HepG2 (cell line): ENCODE measurements around the gene CST3. TPM values are rescaled to one million over a fixed set of nuclear protein-coding genes. Genes with fewer than 3 reads are reported as not detected.

Source experiments
- BRD4 ChIP-seq: sonication (generic); formaldehyde crosslinking; IDR thresholded peaks from 2 replicates; pipeline ENCODE4 v1.4.0; 2020; ENCODE audit warnings: missing genetic modification reagents
- ELF1 ChIP-seq: sonication (generic); formaldehyde crosslinking; IDR thresholded peaks from 2 replicates; pipeline ENCODE4 v1.4.0; 2020; ENCODE audit warnings: missing genetic modification reagents
- ETV6 ChIP-seq: sonication (generic); formaldehyde crosslinking; conservative IDR thresholded peaks from 2 replicates; pipeline ENCODE4 v1.4.0; 2020; ENCODE audit warnings: missing genetic modification reagents
- HNF4A ChIP-seq: sonication (generic); formaldehyde crosslinking; IDR thresholded peaks from 2 replicates; pipeline ENCODE4 v1.4.0; 2020; ENCODE audit warnings: missing genetic modification reagents
- JUN ChIP-seq: sonication (generic); formaldehyde crosslinking; IDR thresholded peaks from 2 replicates; pipeline ENCODE4 v1.4.0; 2020; ENCODE audit warnings: mild to moderate bottlenecking, missing genetic modification reagents
- MTF1 ChIP-seq: sonication (generic); formaldehyde crosslinking; IDR thresholded peaks from 2 replicates; pipeline ENCODE4 v1.5.0; 2020; ENCODE audit warnings: missing genetic modification reagents
- NCOA5 ChIP-seq: sonication (generic); formaldehyde crosslinking; IDR thresholded peaks from 2 replicates; pipeline ENCODE4 v1.4.0; 2020; ENCODE audit warnings: missing genetic modification reagents
- PPARG ChIP-seq: conservative IDR thresholded peaks from 2 replicates; pipeline ENCODE4 v1.6.1; 2016; ENCODE audit warnings: missing biosample characterization, missing genetic modification reagents
- SMYD3 ChIP-seq: sonication (generic); formaldehyde crosslinking; IDR thresholded peaks from 2 replicates; pipeline ENCODE4 v1.8.1; 2023; ENCODE audit warnings: mild to moderate bottlenecking, missing genetic modification reagents
- ZBTB20 ChIP-seq: sonication (generic); formaldehyde crosslinking; IDR thresholded peaks from 2 replicates; pipeline ENCODE4 v1.8.1; 2023; ENCODE audit warnings: missing genetic modification reagents, low read depth, mild to moderate bottlenecking, borderline replicate concordance
- ZEB1 ChIP-seq: IDR thresholded peaks from 2 replicates; pipeline ENCODE4 v1.6.1; 2012; ENCODE audit warnings: mild to moderate bottlenecking, low read depth, inconsistent platforms; ENCODE audit not compliant: insufficient replicate concordance
- ZNF10 ChIP-seq: sonication (generic); formaldehyde crosslinking; IDR thresholded peaks from 2 replicates; pipeline ENCODE4 v1.4.0; 2020; ENCODE audit warnings: mild to moderate bottlenecking, low read depth, missing genetic modification reagents, borderline replicate concordance
- ZNF124 ChIP-seq: sonication (generic); formaldehyde crosslinking; IDR thresholded peaks from 2 replicates; pipeline ENCODE4 v1.4.0; 2020; ENCODE audit warnings: missing genetic modification reagents
- ZNF143 ChIP-seq: sonication (generic); formaldehyde crosslinking; IDR thresholded peaks from 2 replicates; pipeline ENCODE4 v1.4.0; 2020; ENCODE audit warnings: missing genetic modification reagents
- ZNF383 ChIP-seq: sonication (generic); formaldehyde crosslinking; IDR thresholded peaks from 2 replicates; pipeline ENCODE4 v1.4.0; 2020; ENCODE audit warnings: missing genetic modification reagents, mild to moderate bottlenecking, borderline replicate concordance
- ZNF460 ChIP-seq: sonication (generic); formaldehyde crosslinking; IDR thresholded peaks from 2 replicates; pipeline ENCODE4 v1.5.1; 2020; ENCODE audit warnings: missing genetic modification reagents, mild to moderate bottlenecking, borderline replicate concordance
- ZNF687 ChIP-seq: sonication (generic); formaldehyde crosslinking; IDR thresholded peaks from 2 replicates; pipeline ENCODE4 v1.5.1; 2020; ENCODE audit warnings: mild to moderate bottlenecking, missing genetic modification reagents, moderate library complexity
- ZNF7 ChIP-seq: IDR thresholded peaks from 2 replicates; pipeline ENCODE4 v1.6.1; 2016; ENCODE audit warnings: missing biosample characterization, missing genetic modification reagents
- ZNF776 ChIP-seq: sonication (generic); formaldehyde crosslinking; IDR thresholded peaks from 2 replicates; pipeline ENCODE4 v1.4.0; 2020; ENCODE audit warnings: mild to moderate bottlenecking, missing genetic modification reagents
- polyA plus RNA-seq, 8 experiments: library from polyadenylated mRNA; depleted of rRNA in 3 of 8; stranded (reverse) in 7 of 8; unstranded in 1 of 8; fragments of >200 nt; fragmentation: Illumina TruSeq in 4 of 8; extraction: Trizol in 4 of 8; gene quantifications; 2 replicates each; pipeline versions ENCODE4 v1.2.1 to v1.2.3, GENCODE V29; 2011 to 2016; ENCODE audit warnings: low read depth in 4 of 8, missing spikeins in 1 of 8, mixed read lengths in 1 of 8; ENCODE audit not compliant: insufficient read depth in 1 of 8
- total RNA-seq, 5 experiments: library from RNA; depleted of rRNA; stranded (reverse); fragments of >200 nt; fragmentation: Illumina TruSeq; extraction: Trizol; gene quantifications; 2 replicates each; pipeline ENCODE4 v1.2.3, GENCODE V29; 2016; ENCODE audit warnings: low read depth in 1 of 5
- TF ChIP-seq, protein P1 (sequence below): sonication (generic); formaldehyde crosslinking; IDR thresholded peaks from 2 replicates; pipeline ENCODE4 v1.4.0; 2020; ENCODE audit warnings: mild to moderate bottlenecking, missing genetic modification reagents
- TF ChIP-seq, protein P2 (sequence below): sonication (generic); formaldehyde crosslinking; IDR thresholded peaks from 2 replicates; pipeline ENCODE4 v1.4.0; 2020; ENCODE audit warnings: missing genetic modification reagents, mild to moderate bottlenecking, borderline replicate concordance
- TF ChIP-seq, protein P3 (sequence below): sonication (generic); formaldehyde crosslinking; IDR thresholded peaks from 2 replicates; pipeline ENCODE4 v1.5.0; 2020; ENCODE audit warnings: missing genetic modification reagents

CST3 gene
- total and polyA plus RNA-seq, 2 of the 13 experiments (the other 11 are each of a cell fraction or from before 2014, with no cell fraction given), result 690 to 1,005 TPM

- TF ChIP-seq, protein P1, sequence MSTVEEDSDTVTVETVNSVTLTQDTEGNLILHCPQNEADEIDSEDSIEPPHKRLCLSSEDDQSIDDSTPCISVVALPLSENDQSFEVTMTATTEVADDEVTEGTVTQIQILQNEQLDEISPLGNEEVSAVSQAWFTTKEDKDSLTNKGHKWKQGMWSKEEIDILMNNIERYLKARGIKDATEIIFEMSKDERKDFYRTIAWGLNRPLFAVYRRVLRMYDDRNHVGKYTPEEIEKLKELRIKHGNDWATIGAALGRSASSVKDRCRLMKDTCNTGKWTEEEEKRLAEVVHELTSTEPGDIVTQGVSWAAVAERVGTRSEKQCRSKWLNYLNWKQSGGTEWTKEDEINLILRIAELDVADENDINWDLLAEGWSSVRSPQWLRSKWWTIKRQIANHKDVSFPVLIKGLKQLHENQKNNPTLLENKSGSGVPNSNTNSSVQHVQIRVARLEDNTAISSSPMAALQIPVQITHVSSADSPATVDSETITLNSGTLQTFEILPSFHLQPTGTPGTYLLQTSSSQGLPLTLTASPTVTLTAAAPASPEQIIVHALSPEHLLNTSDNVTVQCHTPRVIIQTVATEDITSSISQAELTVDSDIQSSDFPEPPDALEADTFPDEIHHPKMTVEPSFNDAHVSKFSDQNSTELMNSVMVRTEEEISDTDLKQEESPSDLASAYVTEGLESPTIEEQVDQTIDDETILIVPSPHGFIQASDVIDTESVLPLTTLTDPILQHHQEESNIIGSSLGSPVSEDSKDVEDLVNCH (CRISPR knock-in tag), result no peak
- TF ChIP-seq, protein P2, sequence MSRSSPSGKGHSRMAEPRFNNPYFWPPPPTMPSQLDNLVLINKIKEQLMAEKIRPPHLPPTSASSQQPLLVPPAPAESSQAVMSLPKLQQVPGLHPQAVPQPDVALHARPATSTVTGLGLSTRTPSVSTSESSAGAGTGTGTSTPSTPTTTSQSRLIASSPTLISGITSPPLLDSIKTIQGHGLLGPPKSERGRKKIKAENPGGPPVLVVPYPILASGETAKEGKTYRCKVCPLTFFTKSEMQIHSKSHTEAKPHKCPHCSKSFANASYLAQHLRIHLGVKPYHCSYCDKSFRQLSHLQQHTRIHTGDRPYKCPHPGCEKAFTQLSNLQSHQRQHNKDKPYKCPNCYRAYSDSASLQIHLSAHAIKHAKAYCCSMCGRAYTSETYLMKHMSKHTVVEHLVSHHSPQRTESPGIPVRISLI (CRISPR knock-in tag), result no peak
- TF ChIP-seq ZEB1 (peak; percentile 36), BRD4 (0 out of 2 replicates have a peak, but pooled peaks have one; percentile 37), ELF1 (CRISPR knock-in tag) (peak; percentile 56), ZNF7 (no peak; the same call in 1 of the 2 replicates), ZBTB20 (CRISPR knock-in tag) (peak; percentile 66; the same call in 1 of the 2 replicates), SMYD3 (no peak), ZNF776 (CRISPR knock-in tag) (no peak), NCOA5 (no peak), ZNF10 (CRISPR knock-in tag) (no peak), MTF1 (no peak), ETV6 (CRISPR knock-in tag) (no peak), HNF4A (CRISPR knock-in tag) (peak; percentile 32; the same call in 1 of the 2 replicates), ZNF687 (peak; percentile 69), ZNF460 (no peak), ZNF383 (CRISPR knock-in tag) (0 out of 2 replicates have a peak, but pooled peaks have one; percentile 3), ZNF143 (0 out of 2 replicates have a peak, but pooled peaks have one; percentile 51), JUN (CRISPR knock-in tag) (no peak), ZNF124 (CRISPR knock-in tag) (no peak), PPARG (CRISPR knock-in tag) (no peak)
- TF ChIP-seq, protein P3, sequence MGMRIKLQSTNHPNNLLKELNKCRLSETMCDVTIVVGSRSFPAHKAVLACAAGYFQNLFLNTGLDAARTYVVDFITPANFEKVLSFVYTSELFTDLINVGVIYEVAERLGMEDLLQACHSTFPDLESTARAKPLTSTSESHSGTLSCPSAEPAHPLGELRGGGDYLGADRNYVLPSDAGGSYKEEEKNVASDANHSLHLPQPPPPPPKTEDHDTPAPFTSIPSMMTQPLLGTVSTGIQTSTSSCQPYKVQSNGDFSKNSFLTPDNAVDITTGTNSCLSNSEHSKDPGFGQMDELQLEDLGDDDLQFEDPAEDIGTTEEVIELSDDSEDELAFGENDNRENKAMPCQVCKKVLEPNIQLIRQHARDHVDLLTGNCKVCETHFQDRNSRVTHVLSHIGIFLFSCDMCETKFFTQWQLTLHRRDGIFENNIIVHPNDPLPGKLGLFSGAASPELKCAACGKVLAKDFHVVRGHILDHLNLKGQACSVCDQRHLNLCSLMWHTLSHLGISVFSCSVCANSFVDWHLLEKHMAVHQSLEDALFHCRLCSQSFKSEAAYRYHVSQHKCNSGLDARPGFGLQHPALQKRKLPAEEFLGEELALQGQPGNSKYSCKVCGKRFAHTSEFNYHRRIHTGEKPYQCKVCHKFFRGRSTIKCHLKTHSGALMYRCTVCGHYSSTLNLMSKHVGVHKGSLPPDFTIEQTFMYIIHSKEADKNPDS, result 0 out of 2 replicates have a peak, but pooled peaks have one; percentile 38
Measured at GRCh38 chr20:23639490-23639958, 1.8 kb upstream of the CST3 start (continued).
